ENCODE measurements around the gene PSMD1. TPM values are rescaled to one million over a fixed set of nuclear protein-coding genes. Genes with fewer than 3 reads are reported as not detected.
"Not testable (repeated sequence)": the region's sequence is repeated elsewhere in the genome, so short reads cannot be mapped to it uniquely, and the experiment has no call there.

Gene PSMD1
- total RNA-seq, 1 experiment from 2014 or later, result 167 TPM

- H3K4me1 ChIP-seq, DNase-seq: not testable (repeated sequence)
These were observed 31.6 kb upstream of the PSMD1 start for GRCh38 chr2:231025059-231025458.

GRCh38 chr2:231028889-231029288, 27.8 kb upstream of the PSMD1 start:
- H3K27ac ChIP-seq, result no peak overlapping the region
- DNase-seq, result no peak
- H3K36me3 ChIP-seq, result no peaks in the 10 kb centered on the region
- H3K27me3 ChIP-seq, result no peaks in the 10 kb centered on the region
- no peak overlapping the region for H3K4me3 ChIP-seq
- H3K4me1 ChIP-seq, result no peaks in the 10 kb centered on the region
- H3K9me3 ChIP-seq (replicated peaks), result no peaks in the 10 kb centered on the region

More at GRCh38 chr2:231025059-231025458, 31.6 kb upstream of the PSMD1 start:
- not testable (repeated sequence) for H3K27me3 ChIP-seq; H3K36me3 ChIP-seq; H3K9me3 ChIP-seq (replicated peaks); H3K4me3 ChIP-seq; H3K27ac ChIP-seq

GRCh38 chr2:231029563-231029962, 27.1 kb upstream of the PSMD1 start:
- Histone ChIP-seq H3K4me1 (peaks cover 2% of the 10 kb centered on the region; the same call in 1 of the 2 replicates), H3K9me3 (replicated peaks) (no peaks in the 10 kb centered on the region), H3K27me3 (no peaks in the 10 kb centered on the region), H3K4me3 (no peak overlapping the region), H3K27ac (no peak overlapping the region), H3K36me3 (no peaks in the 10 kb centered on the region)
- DNase-seq, result no peak

DNA sequence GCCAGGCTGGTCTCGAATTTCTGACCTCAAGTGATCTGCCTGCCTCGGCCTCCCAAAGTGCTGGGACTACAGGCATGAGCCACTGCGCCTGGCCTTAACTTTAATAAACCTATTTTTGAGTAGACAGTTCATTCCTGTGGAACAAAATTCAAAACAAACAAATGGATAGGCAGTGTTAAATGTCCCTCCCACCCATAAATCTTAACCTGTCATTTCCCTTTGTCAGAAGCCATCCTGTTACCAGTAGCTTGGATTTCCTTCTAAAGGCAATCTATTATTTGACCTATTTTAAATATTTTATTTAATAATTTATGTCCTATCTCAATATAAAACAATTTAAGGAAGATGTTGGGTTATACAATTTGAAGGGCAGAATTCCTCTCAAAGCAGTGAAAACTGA, 25.9 kb upstream of the PSMD1 start:
- no peak overlapping the region for H3K27ac ChIP-seq
- peaks cover 5% of the 10 kb centered on the region; the same call in 1 of the 2 replicates for H3K4me1 ChIP-seq
- no peaks in the 10 kb centered on the region for H3K36me3 ChIP-seq
- H3K9me3 ChIP-seq (replicated peaks), result no peaks in the 10 kb centered on the region
- H3K27me3 ChIP-seq, result 0 out of 2 replicates have a peak, but pooled peaks cover 6% of the 10 kb centered on the region
- H3K4me3 ChIP-seq, result no peak overlapping the region
- no peak for DNase-seq

GRCh38 chr2:231032575-231033140, 24.0 kb upstream of the PSMD1 start:
- Histone ChIP-seq H3K4me3 (no peak overlapping the region), H3K9me3 (replicated peaks) (no peaks in the 10 kb centered on the region), H3K27ac (no peak overlapping the region), H3K4me1 (peaks cover 5% of the 10 kb centered on the region; the same call in 1 of the 2 replicates), H3K27me3 (0 out of 2 replicates have a peak, but pooled peaks cover 9% of the 10 kb centered on the region), H3K36me3 (no peaks in the 10 kb centered on the region)
- DNase-seq, result no peak

DNA sequence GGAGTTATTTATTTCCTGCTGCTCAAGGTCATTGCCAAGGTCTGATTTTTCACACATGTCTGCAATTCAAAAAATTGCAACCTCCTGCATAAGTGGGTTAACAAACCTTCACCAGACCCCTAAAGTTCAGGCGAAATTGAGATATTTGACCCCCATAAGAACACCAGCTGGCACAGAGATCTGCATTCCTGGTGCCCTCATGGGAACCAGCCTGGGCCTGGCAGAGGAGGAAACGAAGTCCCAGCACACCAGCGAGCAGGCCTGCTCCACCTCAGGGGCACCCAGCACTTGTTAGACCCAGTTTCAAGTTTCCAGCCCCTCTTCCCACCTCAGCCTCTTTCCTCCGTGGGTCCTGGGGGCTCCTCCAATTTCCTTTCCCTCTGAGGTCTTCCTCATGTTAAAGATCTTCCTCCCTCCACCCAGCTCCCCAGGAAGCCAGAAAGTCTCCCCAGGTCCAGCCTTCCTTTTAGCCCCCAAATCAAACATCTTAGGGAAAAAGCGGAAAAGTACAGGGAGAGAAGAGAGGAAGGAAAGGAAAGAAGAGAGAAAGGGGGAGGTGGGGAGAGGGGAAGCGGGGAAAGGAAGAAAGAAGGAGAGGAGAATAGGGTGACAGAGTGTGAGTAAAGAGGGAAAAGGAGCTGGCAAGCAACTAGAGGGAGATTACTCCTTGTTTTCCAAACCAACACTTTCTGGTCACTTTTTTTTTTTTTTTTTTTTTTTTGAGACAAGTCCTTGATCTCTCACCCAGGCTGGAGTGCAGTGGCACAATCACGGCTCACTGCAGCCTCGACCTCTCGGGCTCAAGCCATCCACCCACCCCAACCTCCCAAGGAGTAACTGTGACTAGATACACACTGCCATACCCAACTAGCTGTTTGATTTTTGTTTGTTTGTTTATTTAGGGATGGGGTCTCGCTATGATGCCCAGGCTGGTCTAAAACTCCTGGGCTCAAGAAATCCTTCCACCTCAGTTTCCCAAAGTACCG, 23.2 kb upstream of the PSMD1 start:
- H3K4me3 ChIP-seq, result no peak overlapping the region
- DNase-seq, result no peak
- H3K27ac ChIP-seq, result no peak overlapping the region
- no peaks in the 10 kb centered on the region for H3K9me3 ChIP-seq (replicated peaks)
- H3K27me3 ChIP-seq, result 0 out of 2 replicates have a peak, but pooled peaks cover 9% of the 10 kb centered on the region
- H3K36me3 ChIP-seq, result no peaks in the 10 kb centered on the region
- peaks cover 5% of the 10 kb centered on the region; the same call in 1 of the 2 replicates for H3K4me1 ChIP-seq

DNA sequence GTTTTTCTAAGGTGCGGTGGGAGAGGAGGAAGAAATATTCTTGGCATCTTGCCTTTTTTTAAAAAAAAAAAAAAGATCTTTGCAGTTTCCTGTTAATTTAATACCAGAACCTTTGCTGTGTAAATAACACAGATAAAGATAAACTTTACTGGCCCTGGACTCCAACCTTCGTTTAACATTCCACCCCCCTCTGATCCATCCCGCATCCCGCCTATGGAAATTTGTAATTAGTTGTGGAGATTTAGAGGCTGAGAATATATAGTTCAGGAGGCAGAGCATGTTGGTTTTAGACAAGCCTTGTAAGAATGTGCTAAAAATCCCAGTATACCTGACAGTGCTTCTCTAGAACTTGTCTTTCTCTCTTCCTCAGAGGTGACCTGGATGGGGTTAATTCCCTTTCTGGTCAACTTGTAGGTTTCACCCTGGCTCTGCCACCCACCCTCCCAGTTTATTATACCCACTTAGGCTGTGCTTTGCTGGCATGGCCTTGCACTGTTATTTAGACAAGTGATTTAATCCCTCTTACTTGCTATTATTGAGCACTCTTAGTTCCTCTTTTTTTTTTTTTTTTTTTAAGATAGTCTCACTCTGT, 22.3 kb upstream of the PSMD1 start:
- Histone ChIP-seq H3K27me3 (0 out of 2 replicates have a peak, but pooled peaks cover 9% of the 10 kb centered on the region), H3K9me3 (replicated peaks) (no peaks in the 10 kb centered on the region), H3K4me1 (peaks cover 5% of the 10 kb centered on the region; the same call in 1 of the 2 replicates), H3K4me3 (no peak overlapping the region), H3K36me3 (no peaks in the 10 kb centered on the region), H3K27ac (no peak overlapping the region)
- DNase-seq, result peak in 1 of 2 experiments; percentile 24

- H3K4me3 ChIP-seq, result no peak overlapping the region
- H3K9me3 ChIP-seq (replicated peaks), result no peaks in the 10 kb centered on the region
- DNase-seq, result no peak
- no peak overlapping the region for H3K27ac ChIP-seq
- H3K36me3 ChIP-seq, result no peaks in the 10 kb centered on the region
- H3K4me1 ChIP-seq, result peaks cover 5% of the 10 kb centered on the region; the same call in 1 of the 2 replicates
- 0 out of 2 replicates have a peak, but pooled peaks cover 9% of the 10 kb centered on the region for H3K27me3 ChIP-seq
These were observed 20.5 kb upstream of the PSMD1 start for GRCh38 chr2:231036131-231036530.

- H3K4me1 ChIP-seq, result peaks cover 5% of the 10 kb centered on the region; the same call in 1 of the 2 replicates
- no peak for DNase-seq
These were observed 20.0 kb upstream of the PSMD1 start for GRCh38 chr2:231036578-231037106.

DNA sequence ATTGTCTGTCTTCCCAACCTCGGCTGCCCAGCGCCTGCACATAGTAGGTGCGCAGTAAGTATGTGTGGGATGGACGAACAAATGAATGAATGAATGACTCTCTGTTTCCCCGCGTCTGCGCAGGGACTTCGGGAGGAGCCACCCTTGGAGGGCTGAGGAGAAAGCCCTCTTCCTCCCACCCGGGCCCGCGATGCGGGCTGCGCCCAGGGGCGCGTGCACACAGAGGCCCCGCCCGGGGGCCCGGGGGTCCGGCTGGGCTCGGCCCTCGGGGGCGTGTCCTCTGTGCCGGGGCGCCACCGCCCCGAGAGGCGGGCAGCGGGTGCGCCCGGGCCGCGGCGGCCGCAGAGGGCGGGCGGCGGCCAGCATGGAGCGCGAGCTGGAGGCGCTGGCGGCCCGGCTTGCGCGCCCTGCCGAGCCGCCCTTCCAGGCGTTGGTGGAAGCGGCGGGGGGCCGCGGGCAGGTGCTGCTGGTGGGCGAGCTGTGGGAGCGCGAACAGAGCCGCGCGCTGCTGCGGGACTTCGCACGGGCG, 19.4 kb upstream of the PSMD1 start, which contains the start of gene C2orf72:
Gene C2orf72, plus strand, starts transcription at position 322 of the 529 bp plus-strand sequence. Its CDS starts 43 bp downstream, at position 365.
- no peak for DNase-seq
- H3K4me3 ChIP-seq, result no peak within 1 kb of the TSS
- H3K36me3 ChIP-seq, result no peaks in the 10 kb centered on the region
- H3K4me1 ChIP-seq, result peaks cover 5% of the 10 kb centered on the region; the same call in 1 of the 2 replicates
- H3K27ac ChIP-seq, result no peak within 1 kb of the TSS
- no peaks in the 10 kb centered on the region for H3K9me3 ChIP-seq (replicated peaks)
- H3K27me3 ChIP-seq, result 0 out of 2 replicates have a peak, but pooled peaks cover 9% of the 10 kb centered on the region

More at GRCh38 chr2:231036578-231037106, 20.0 kb upstream of the PSMD1 start:
- Histone ChIP-seq H3K27me3 (0 out of 2 replicates have a peak, but pooled peaks cover 9% of the 10 kb centered on the region), H3K36me3 (no peaks in the 10 kb centered on the region), H3K4me3 (no peak overlapping the region), H3K27ac (no peak overlapping the region), H3K9me3 (replicated peaks) (no peaks in the 10 kb centered on the region)

DNA sequence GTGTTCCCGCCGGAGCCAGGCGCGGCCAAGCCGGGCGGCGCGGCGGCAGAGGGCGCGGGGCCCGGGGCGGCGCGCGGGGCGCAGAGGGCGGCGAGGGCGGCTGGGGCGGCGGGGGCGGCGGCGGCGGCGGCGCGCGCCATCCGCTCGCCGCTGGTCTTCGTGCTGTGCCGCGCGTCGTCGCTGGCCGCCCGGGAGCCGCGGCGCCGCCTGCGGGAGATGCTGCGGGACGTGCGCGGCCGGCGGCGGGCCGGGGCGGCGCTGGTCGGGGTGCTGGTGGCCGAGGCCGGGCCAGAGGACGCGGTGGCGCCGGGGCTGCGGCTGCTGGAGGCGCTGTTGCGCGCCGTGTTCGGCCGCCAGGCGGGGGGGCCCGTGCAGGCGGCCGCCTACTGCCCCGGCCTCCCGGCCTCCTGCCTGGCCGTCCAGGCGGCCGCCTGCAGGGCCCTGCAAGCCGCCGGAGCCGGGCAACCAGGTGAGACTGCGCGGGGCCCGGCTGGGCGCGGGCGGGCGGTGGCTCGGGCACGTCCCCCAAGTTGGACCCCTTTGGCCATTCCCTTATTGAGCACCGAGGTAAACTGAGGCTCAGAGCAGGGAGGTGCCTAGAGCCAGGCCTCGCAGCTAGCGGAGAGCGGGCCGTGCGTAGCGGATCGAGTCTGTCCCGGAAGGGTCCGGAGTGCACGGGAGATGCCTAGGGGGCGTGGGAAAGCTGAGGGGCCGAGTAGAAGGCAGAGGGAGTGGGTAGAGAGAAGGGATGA, 18.8 kb upstream of the PSMD1 start:
- no peaks in the 10 kb centered on the region for H3K36me3 ChIP-seq
- no peak overlapping the region for H3K27ac ChIP-seq
- 0 out of 2 replicates have a peak, but pooled peaks cover 9% of the 10 kb centered on the region for H3K27me3 ChIP-seq
- DNase-seq, result no peak
- H3K4me3 ChIP-seq, result no peak overlapping the region
- H3K4me1 ChIP-seq, result peaks cover 5% of the 10 kb centered on the region; the same call in 1 of the 2 replicates
- H3K9me3 ChIP-seq (replicated peaks), result no peaks in the 10 kb centered on the region

DNA sequence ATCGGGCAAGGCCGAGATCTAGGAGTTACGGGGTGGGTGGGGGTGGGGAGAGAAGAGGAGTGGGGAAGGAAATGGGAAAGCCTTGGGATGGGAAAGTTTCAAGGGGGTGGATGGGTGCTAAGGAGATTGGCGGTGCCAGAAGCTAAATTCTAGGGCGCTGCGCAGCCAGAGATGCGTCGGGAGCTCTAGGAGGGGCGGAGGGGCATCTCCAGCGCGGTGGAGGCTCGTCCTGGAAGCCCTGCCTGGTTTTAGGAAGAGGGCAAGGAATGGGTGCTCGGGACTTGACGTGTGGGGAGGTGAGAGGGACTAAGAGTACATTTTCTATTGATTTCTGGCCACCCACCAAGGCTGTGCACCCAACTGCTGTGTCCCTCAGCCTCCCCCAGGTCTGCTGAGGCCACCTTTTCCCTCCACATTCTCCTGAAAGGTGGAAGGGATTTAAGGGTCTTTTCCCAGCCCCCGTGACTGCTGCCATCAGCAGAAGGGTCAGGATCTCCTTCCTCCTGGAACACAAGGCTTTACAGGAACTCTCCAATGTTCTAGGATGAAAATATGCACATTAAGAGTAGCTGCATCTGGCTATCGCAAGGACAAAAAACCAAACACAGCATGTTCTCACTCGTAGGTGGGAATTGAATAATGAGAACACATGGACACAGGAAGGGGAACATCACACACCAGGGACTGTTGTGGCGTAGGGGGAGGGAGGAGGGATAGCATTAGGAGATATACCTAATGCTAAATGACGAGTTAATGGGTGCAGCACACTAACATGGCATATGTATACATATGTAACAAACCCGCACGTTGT, 18.0 kb upstream of the PSMD1 start:
- Histone ChIP-seq H3K4me3 (no peak overlapping the region), H3K27ac (no peak overlapping the region), H3K27me3 (0 out of 2 replicates have a peak, but pooled peaks cover 9% of the 10 kb centered on the region), H3K9me3 (replicated peaks) (no peaks in the 10 kb centered on the region), H3K36me3 (no peaks in the 10 kb centered on the region), H3K4me1 (peaks cover 5% of the 10 kb centered on the region; the same call in 1 of the 2 replicates)
- no peak for DNase-seq

- H3K4me1 ChIP-seq, result peaks cover 5% of the 10 kb centered on the region; the same call in 1 of the 2 replicates
- H3K9me3 ChIP-seq (replicated peaks), result no peaks in the 10 kb centered on the region
- no peak for DNase-seq
- H3K4me3 ChIP-seq, result no peak overlapping the region
- 0 out of 2 replicates have a peak, but pooled peaks cover 9% of the 10 kb centered on the region for H3K27me3 ChIP-seq
- no peak overlapping the region for H3K27ac ChIP-seq
- no peaks in the 10 kb centered on the region for H3K36me3 ChIP-seq
These were observed 17.4 kb upstream of the PSMD1 start for GRCh38 chr2:231039294-231039664.
